OCI-LY7 (cell line): ENCODE measurements around the gene ZNF772.

Experiments
- EZH2phosphoT487 ChIP-seq: fragments of 200-600 bp; sonication (generic); IDR thresholded peaks from 2 replicates; pipeline ENCODE4 v1.6.1; 2018; ENCODE audit warnings: low read depth, borderline replicate concordance, mild to moderate bottlenecking, mixed run types, antibody characterized with exemption, low read length, moderate library complexity, mixed read lengths
- TF ChIP-seq, protein P1 (sequence below): fragments of 200-600 bp; sonication (generic); conservative IDR thresholded peaks from 2 replicates; pipeline ENCODE4 v1.5.1; 2014; ENCODE audit warnings: mild to moderate bottlenecking, antibody characterized with exemption, low read length, moderate library complexity, mixed read lengths

DNA sequence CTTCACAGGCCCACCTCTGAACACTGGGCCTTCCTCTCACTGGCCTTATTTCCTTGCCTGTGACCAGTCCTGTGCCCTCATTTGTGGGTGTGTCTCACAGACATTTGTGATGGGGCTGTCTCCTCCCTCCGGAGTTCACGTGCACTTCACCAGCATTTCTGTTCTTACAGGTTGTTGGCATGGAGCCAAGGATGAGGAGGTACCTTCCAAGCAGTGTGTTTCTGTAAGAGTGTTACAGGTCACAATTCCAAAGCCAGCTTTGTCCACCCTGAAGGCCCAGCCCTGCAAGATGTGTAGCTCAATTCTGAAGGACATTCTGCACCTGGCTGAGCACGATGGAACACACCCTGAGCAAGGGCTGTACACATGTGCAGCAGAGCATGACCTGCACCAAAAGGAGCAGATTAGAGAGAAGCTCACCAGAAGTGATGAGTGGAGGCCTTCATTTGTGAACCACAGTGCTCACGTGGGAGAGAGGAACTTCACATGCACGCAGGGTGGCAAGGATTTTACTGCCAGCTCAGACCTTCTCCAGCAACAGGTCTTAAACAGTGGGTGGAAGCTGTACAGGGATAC is 34.2 kb downstream of the ZNF772 start:
- TF ChIP-seq, protein P1, sequence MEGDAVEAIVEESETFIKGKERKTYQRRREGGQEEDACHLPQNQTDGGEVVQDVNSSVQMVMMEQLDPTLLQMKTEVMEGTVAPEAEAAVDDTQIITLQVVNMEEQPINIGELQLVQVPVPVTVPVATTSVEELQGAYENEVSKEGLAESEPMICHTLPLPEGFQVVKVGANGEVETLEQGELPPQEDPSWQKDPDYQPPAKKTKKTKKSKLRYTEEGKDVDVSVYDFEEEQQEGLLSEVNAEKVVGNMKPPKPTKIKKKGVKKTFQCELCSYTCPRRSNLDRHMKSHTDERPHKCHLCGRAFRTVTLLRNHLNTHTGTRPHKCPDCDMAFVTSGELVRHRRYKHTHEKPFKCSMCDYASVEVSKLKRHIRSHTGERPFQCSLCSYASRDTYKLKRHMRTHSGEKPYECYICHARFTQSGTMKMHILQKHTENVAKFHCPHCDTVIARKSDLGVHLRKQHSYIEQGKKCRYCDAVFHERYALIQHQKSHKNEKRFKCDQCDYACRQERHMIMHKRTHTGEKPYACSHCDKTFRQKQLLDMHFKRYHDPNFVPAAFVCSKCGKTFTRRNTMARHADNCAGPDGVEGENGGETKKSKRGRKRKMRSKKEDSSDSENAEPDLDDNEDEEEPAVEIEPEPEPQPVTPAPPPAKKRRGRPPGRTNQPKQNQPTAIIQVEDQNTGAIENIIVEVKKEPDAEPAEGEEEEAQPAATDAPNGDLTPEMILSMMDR = no peak
- TF ChIP-seq EZH2phosphoT487 = no peak
